ENCODE results near the gene ADGRA1. TPM values are rescaled to one million over a fixed set of nuclear protein-coding genes. Genes with fewer than 3 reads are reported as not detected.
A peak's percentile ranks its signal among the peaks of the same experiment; 100 is the strongest.

The ADGRA1 gene
- total RNA-seq, 6 donors from 2014 or later: 0.30 to 1.0 (median 0.39) TPM; not detected in 1

DNA sequence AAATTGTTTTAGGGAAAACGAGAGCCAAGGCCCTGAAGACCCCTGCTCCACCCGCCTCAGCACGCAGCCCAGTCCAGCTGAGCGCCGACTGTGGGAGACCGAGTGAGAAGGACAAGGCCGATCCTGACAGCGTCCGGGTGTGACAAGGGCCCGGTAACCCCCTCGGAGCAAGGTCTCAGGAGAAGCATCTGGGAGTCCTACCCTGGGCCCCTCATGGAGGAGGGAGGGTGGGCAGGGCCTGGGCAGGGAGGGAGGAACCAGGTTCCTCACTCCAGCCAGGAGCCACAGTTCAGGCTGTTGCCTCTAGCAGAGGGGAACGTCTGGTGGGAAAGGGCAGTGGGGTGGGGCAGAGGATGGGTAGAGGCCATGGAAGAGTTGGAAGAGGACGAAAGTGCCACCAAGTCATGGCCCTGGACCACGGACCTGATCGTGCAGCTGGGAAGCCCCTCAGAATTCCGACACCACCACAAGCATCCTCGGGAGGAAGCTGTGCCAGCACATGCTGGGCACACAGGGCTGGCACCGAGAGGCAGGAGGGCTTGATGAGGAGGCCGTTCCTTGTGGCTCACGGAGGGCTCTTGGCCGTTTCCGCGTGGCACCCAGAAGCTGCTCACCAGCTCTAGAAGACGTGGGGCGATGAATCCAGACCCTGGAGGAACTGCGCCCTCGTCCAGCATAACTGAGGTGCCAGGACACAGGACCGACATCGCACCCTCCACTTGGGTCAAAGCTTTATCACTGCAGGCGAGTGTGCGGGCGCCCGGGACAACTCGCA lies 70.1 kb downstream of the ADGRA1 start:
- no peak for ATAC-seq (ENCODE audit: low FRiP score in 2 of 2)
- Histone ChIP-seq H3K36me3 (no peaks in the 10 kb centered on the region), H3K27ac (no peak overlapping the region), H3K4me3 (no peak overlapping the region), H3K27me3 (peaks cover 0 to 20% (median 9%) of the 10 kb centered on the region in 4 donors), H3K4me1 (peaks cover 7 to 32% (median 19%) of the 10 kb centered on the region in 4 donors), H3K9me3 (no peaks in the 10 kb centered on the region)
- no peak for DNase-seq
- TF ChIP-seq, protein P1, sequence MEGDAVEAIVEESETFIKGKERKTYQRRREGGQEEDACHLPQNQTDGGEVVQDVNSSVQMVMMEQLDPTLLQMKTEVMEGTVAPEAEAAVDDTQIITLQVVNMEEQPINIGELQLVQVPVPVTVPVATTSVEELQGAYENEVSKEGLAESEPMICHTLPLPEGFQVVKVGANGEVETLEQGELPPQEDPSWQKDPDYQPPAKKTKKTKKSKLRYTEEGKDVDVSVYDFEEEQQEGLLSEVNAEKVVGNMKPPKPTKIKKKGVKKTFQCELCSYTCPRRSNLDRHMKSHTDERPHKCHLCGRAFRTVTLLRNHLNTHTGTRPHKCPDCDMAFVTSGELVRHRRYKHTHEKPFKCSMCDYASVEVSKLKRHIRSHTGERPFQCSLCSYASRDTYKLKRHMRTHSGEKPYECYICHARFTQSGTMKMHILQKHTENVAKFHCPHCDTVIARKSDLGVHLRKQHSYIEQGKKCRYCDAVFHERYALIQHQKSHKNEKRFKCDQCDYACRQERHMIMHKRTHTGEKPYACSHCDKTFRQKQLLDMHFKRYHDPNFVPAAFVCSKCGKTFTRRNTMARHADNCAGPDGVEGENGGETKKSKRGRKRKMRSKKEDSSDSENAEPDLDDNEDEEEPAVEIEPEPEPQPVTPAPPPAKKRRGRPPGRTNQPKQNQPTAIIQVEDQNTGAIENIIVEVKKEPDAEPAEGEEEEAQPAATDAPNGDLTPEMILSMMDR (IDR thresholded peaks at IDR 0.05): no peak
- TF ChIP-seq POLR2AphosphoS5 (IDR thresholded peaks at IDR 0.05) (no peak), POLR2A (IDR thresholded peaks at IDR 0.05) (no peak), EP300 (IDR thresholded peaks at IDR 0.05) (no peak)
- 70 to 74% methylated on average over 25 to 33 of the region's 34 CpGs for WGBS, 2 donors

DNA sequence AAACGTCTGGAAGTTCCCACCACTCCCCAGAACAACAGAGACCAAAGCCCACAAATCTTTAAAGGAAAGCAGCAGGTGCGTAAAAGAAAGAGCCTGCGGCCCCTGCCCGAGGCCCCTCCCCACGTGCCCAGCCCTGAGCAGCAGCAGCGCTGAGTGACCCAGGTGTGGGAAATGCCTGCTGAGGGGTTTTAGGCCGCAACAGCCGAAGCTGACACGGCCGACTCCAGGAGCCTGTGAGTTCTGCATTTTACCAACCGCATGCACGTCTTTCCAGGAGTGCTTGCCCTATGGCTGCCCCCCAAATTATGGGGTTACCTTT lies 70.7 kb downstream of the ADGRA1 start:
- 64 to 79% methylated on average over 3 to 12 of the region's 12 CpGs for WGBS, 2 donors
- TF ChIP-seq POLR2A (IDR thresholded peaks at IDR 0.05) (no peak), POLR2AphosphoS5 (IDR thresholded peaks at IDR 0.05) (no peak), EP300 (IDR thresholded peaks at IDR 0.05) (no peak)
- TF ChIP-seq, protein P1 (IDR thresholded peaks at IDR 0.05): no peak
- H3K4me1 ChIP-seq: peaks cover 7 to 32% (median 19%) of the 10 kb centered on the region in 4 donors
- DNase-seq (peak in 1 of 2 donors; percentile 68), ATAC-seq (ENCODE audit: low FRiP score in 2 of 2) (no peak)
- H3K4me3 ChIP-seq: no peak overlapping the region
- peaks cover 0 to 20% (median 9%) of the 10 kb centered on the region in 4 donors for H3K27me3 ChIP-seq
- H3K36me3 ChIP-seq: no peaks in the 10 kb centered on the region
- no peaks in the 10 kb centered on the region for H3K9me3 ChIP-seq
- H3K27ac ChIP-seq: no peak overlapping the region

DNA sequence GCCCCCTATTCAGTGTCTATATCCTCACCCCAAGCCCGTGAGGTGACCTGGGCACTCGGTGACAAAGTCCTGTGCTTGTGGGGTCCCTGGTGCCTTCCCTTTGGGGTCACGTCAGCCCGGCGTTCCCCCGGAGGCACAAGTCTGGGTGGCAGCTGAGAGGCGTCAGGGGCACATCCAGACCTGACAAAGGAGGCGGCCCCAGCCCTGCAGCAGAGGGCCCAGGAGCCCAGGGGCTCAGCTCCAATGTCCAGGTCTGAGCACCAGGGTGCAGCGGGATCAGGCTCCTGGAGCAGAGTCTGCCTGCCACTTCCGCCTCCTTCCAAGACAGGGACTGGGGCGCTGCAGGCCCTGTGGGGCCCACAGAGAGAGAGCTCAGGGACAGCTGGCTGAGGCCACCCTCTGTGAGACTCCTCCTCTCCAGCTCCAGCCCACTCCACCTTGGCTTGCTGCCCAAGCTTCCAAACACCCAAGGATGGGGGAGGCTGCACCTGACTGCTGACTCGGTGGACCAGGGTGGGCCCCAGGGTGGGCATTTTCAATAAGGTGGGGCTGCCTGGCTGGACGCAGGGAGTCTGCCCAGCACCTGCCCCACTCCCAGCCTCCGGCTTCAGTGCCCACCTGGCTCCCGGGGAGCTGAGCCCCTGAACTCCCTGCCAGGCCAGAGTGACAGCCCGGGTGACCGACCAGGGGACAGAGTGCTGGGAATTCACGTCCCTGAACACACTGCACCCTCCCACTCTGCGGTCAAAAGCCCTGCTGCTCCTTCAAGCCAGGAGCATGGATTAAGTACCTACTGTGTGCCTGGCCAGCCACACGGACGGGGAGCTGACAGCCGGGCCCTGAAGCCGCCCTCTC lies 71.3 kb downstream of the ADGRA1 start:
- TF ChIP-seq POLR2A (IDR thresholded peaks at IDR 0.05) (no peak), EP300 (IDR thresholded peaks at IDR 0.05) (no peak), POLR2AphosphoS5 (IDR thresholded peaks at IDR 0.05) (no peak)
- TF ChIP-seq, protein P1 (IDR thresholded peaks at IDR 0.05): no peak
- peak overlapping the region in 2 of 4 donors; percentile 34 to 67 for H3K27ac ChIP-seq
- no peaks in the 10 kb centered on the region for H3K36me3 ChIP-seq
- 5 to 45% methylated on average over 4 to 21 of the region's 23 CpGs for WGBS, 2 donors
- H3K4me3 ChIP-seq: peak overlapping the region in 1 of 4 donors; percentile 65
- ATAC-seq (ENCODE audit: low FRiP score in 2 of 2): peak; percentile 9 to 36
- no peaks in the 10 kb centered on the region for H3K9me3 ChIP-seq
- DNase-seq: peak; percentile 50 to 74
- peaks cover 0 to 20% (median 9%) of the 10 kb centered on the region in 4 donors for H3K27me3 ChIP-seq
- H3K4me1 ChIP-seq: peaks cover 7 to 32% (median 19%) of the 10 kb centered on the region in 4 donors

DNA sequence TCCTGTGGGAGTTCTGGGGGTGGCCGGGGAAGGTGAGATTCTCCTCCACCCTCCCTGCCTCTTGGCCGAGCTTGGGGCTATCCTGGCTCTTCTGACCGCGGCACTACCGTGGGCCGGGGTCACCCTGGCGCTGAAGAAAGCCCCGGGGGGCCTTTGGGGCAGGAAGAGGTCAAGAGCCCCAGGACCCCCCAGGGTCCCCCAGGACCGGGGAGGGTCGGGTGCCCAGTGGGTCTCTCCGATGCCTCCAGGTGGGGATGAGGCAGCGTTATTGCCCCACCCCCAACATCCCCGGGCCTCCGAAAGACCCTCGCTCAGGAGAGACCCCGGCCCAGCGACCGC lies 71.9 kb downstream of the ADGRA1 start:
- WGBS, 2 donors: 26 to 50% methylated on average over 1 to 8 of the region's 18 CpGs
- no peak for ATAC-seq (ENCODE audit: low FRiP score in 2 of 2)
- peak overlapping the region in 3 of 4 donors; percentile 58 to 65 (median 60) for H3K4me3 ChIP-seq
- no peaks in the 10 kb centered on the region for H3K36me3 ChIP-seq
- no peak for TF ChIP-seq EP300 (IDR thresholded peaks at IDR 0.05)
- TF ChIP-seq, protein P1 (IDR thresholded peaks at IDR 0.05): no peak
- no peak for TF ChIP-seq POLR2AphosphoS5 (IDR thresholded peaks at IDR 0.05)
- TF ChIP-seq POLR2A (IDR thresholded peaks at IDR 0.05): no peak
- H3K27me3 ChIP-seq: peaks cover 0 to 20% (median 9%) of the 10 kb centered on the region in 4 donors
- no peaks in the 10 kb centered on the region for H3K9me3 ChIP-seq
- DNase-seq: no peak
- H3K4me1 ChIP-seq: peaks cover 7 to 32% (median 19%) of the 10 kb centered on the region in 4 donors
- peak overlapping the region in 2 of 4 donors; percentile 34 to 67 for H3K27ac ChIP-seq
